22Rv1 (cell line): ENCODE data around the gene ADPRS.

ENCODE experiments used
- H3K27ac ChIP-seq: fragments of 450-650 bp; 2 replicates; pipeline ENCODE4 v1.5.1; 2017
- ZFX ChIP-seq: fragments of 450-650 bp; IDR thresholded peaks from 2 replicates; pipeline ENCODE4 v1.6.1; 2017; ENCODE audit warnings: antibody characterized with exemption, borderline replicate concordance
- TF ChIP-seq, protein P1 (sequence below): fragments of 450-650 bp; IDR thresholded peaks from 2 replicates; pipeline ENCODE4 v1.5.1; 2017; ENCODE audit warnings: mild to moderate bottlenecking

The ADPRS gene, protein sequence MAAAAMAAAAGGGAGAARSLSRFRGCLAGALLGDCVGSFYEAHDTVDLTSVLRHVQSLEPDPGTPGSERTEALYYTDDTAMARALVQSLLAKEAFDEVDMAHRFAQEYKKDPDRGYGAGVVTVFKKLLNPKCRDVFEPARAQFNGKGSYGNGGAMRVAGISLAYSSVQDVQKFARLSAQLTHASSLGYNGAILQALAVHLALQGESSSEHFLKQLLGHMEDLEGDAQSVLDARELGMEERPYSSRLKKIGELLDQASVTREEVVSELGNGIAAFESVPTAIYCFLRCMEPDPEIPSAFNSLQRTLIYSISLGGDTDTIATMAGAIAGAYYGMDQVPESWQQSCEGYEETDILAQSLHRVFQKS

GRCh38 chr1:36088577-36089392, at the start of gene ADPRS:
TSS of gene ADPRS (plus strand) at chr1:36088892. CDS start at chr1:36088905, 13 bp downstream.
- TF ChIP-seq ZFX, result no peak
- TF ChIP-seq, protein P1, sequence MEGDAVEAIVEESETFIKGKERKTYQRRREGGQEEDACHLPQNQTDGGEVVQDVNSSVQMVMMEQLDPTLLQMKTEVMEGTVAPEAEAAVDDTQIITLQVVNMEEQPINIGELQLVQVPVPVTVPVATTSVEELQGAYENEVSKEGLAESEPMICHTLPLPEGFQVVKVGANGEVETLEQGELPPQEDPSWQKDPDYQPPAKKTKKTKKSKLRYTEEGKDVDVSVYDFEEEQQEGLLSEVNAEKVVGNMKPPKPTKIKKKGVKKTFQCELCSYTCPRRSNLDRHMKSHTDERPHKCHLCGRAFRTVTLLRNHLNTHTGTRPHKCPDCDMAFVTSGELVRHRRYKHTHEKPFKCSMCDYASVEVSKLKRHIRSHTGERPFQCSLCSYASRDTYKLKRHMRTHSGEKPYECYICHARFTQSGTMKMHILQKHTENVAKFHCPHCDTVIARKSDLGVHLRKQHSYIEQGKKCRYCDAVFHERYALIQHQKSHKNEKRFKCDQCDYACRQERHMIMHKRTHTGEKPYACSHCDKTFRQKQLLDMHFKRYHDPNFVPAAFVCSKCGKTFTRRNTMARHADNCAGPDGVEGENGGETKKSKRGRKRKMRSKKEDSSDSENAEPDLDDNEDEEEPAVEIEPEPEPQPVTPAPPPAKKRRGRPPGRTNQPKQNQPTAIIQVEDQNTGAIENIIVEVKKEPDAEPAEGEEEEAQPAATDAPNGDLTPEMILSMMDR, result peak; percentile 99
- peak within 1 kb of the TSS; percentile 70 for H3K27ac ChIP-seq

DNA sequence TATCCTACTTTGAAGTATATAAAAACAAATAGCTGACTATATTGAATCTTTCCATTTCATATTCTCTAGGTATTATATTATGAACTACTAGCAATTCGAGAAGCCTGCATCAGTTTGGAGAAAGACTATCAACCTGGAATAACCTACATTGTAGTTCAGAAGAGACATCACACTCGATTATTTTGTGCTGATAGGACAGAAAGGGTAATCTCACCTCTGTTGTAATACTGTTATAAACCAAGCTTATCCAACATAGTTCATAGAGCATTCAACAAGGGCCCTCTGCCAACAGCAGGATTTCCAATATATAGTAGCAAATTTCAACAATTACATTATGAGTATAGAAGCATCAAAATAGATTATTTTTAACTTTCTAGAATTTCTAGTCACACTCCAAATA, 48.5 kb upstream of the ADPRS start:
- H3K27ac ChIP-seq, result no peak overlapping the region
- TF ChIP-seq ZFX, result no peak
- TF ChIP-seq, protein P1, result no peak

- H3K27ac ChIP-seq, result no peak overlapping the region
- TF ChIP-seq, protein P1, result no peak
- TF ChIP-seq ZFX, result no peak
These were observed 36.9 kb upstream of the ADPRS start for GRCh38 chr1:36051821-36052220.

DNA sequence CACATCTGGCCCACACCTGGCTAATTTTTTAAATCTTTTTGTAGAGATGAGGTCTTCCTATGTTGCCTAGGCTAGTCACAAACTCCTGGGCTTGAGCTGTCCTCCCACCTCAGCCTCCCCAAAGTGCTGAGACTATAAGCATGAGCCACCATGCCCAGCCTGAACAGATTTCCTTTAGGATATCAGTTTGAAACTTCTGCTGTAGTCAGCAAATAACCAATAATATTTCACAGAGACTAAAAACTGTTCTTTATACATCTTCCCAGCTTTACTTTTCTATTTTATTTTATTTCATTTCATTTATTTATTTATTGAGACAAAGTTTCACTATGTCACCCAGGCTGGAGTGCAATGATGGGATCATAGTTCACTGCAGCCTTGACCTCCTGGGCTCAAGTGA, 34.7 kb upstream of the ADPRS start:
- TF ChIP-seq ZFX, result no peak
- TF ChIP-seq, protein P1, result no peak
- H3K27ac ChIP-seq, result no peak overlapping the region

DNA sequence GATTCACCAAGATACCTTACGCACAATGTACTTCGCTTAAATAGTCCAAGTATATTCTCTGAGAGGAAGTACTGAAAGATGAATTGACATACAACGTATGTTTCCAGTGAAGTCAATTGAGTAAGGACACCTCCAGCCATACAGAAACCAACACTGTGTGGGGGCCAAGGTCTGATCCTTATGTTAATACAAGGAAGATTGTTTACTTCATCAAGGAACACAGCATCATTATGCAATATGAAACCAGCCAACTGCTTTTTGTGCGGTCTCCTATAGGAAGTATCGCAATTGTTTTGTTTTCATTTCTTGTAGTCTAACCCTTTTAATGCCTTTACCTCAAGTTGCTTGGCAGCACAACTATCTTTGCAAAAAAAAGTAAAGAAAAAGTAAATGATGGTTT, 33.0 kb upstream of the ADPRS start:
- no peak overlapping the region for H3K27ac ChIP-seq
- TF ChIP-seq, protein P1, result no peak
- TF ChIP-seq ZFX, result no peak

DNA sequence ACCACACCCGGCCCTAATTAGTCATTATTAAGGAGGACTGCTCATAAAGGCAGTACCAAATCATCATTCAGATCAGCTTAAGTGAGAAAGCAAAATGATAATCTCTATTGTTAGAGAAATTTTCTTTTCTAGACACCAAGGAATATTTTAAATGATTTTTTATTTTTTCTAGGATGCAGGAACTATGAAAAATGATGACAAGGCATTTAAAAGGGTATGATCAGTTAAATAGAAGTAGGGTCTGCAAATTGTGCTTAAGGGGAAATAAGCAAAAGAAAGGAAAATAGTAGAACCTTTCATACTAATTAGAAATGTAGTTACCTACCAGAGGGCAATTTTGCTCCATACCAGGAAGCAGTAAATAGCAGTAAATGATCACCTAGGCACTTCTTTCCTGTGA, 26.4 kb upstream of the ADPRS start:
- no peak overlapping the region for H3K27ac ChIP-seq
- no peak for TF ChIP-seq ZFX
- TF ChIP-seq, protein P1, result no peak

DNA sequence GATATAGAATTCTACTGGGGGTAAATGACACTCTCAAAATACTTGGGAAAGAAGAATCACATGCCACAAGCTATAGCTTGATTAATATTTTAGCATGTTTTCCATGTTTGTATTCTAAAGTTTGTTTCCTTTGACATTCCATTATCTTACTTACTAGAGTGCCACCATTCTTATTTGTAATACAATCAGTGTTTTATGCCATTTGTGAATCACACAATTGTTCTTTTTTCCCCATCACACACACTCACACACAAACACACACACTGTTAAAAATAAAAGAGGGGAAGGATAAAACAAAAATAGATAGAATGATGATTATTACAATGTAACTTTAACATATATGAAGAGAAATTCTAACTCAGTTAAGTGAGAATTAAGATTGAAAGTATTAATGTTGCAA, 20.8 kb upstream of the ADPRS start:
- no peak overlapping the region for H3K27ac ChIP-seq
- TF ChIP-seq ZFX, result no peak
- TF ChIP-seq, protein P1, result no peak
